Measurements from ENCODE around the gene MED26. TPM values are rescaled to one million over a fixed set of nuclear protein-coding genes. Genes with fewer than 3 reads are reported as not detected.

The MED26 gene
- total RNA-seq, 1 experiment from 2014 or later: 11.4 TPM

- no peak overlapping the region for H3K14ac ChIP-seq (ENCODE audit: insufficient read depth, low read length)
- no peak for TF ChIP-seq CTCF (conservative IDR thresholded peaks at IDR 0.05)
- peaks cover 55 to 77% (median 71%) of the 10 kb centered on the region in 3 experiments for H3K36me3 Mint-ChIP-seq (ENCODE audit: insufficient read depth in 1 of 3, low read depth in 3 of 3)
- no peak overlapping the region for H2AK5ac ChIP-seq (ENCODE audit: insufficient read length, low read length)
- H3K79me1 ChIP-seq (ENCODE audit: insufficient read depth, low read depth, low read length, poor library complexity, severe bottlenecking): peaks cover 10% of the 10 kb centered on the region
- no peaks in the 10 kb centered on the region for H3K27me3 Mint-ChIP-seq (ENCODE audit: low read depth)
- no peak overlapping the region for H4K91ac ChIP-seq (ENCODE audit: insufficient read length, low read depth, low read length)
- H3K23me2 ChIP-seq (ENCODE audit: insufficient read length, low read depth, low read length, poor library complexity, severe bottlenecking): peaks cover 5% of the 10 kb centered on the region
- H3K9me3 Mint-ChIP-seq: no peaks in the 10 kb centered on the region; a peak in 1 of 5 replicates
- no peak overlapping the region for H3K4me2 ChIP-seq (ENCODE audit: insufficient read depth, insufficient read length, low read length)
- H3K9me3 ChIP-seq (ENCODE audit: control insufficient read depth, low read depth, low read length): no peaks in the 10 kb centered on the region
- H3K27me3 ChIP-seq (ENCODE audit: insufficient read depth, low read length): no peaks in the 10 kb centered on the region
- DNase-seq: no peak
- H2BK12ac ChIP-seq (ENCODE audit: insufficient read length, low read depth, low read length): no peak overlapping the region
- H3K23ac ChIP-seq (ENCODE audit: insufficient read length, low read depth, low read length): no peak overlapping the region
- H3K56ac ChIP-seq (ENCODE audit: insufficient read length, low read depth, low read length): no peak overlapping the region
- H2BK20ac ChIP-seq (ENCODE audit: low read depth, low read length, poor library complexity, severe bottlenecking): no peak overlapping the region
- no peak overlapping the region for H2AFZ ChIP-seq (ENCODE audit: low read length)
- H3K4ac ChIP-seq (ENCODE audit: low read depth, low read length): no peak overlapping the region
- H3K4me1 ChIP-seq (ENCODE audit: insufficient read depth, low read length): no peaks in the 10 kb centered on the region
- peaks cover 10% of the 10 kb centered on the region; the same call in 1 of the 2 replicates for H3K79me2 ChIP-seq (ENCODE audit: insufficient read depth, low read length)
- H3K9ac ChIP-seq (ENCODE audit: extremely low read depth, insufficient read length, low read length): no peak overlapping the region
- 0 out of 4 replicates have a peak, but pooled peaks cover 0 to 5% of the 10 kb centered on the region in 2 experiments for H3K4me1 Mint-ChIP-seq
- no peak overlapping the region for H3T11ph ChIP-seq (ENCODE audit: low read length)
- no peak overlapping the region for H3K27ac ChIP-seq (ENCODE audit: insufficient read length, low read depth, low read length)
- no CpG with 5 or more reads among the region's 11 CpGs for WGBS (ENCODE audit: extremely low coverage, insufficient read length, low lambda C conversion rate)
- H3K4me3 Mint-ChIP-seq: no peak overlapping the region
- no peak overlapping the region for H2BK15ac ChIP-seq (ENCODE audit: low read depth, low read length)
- no peak overlapping the region for H3K18ac ChIP-seq (ENCODE audit: insufficient read length, low read depth, low read length)
- H4K20me1 ChIP-seq (ENCODE audit: control insufficient read depth, insufficient read depth, insufficient read length): no peaks in the 10 kb centered on the region
- no peak overlapping the region for H2BK5ac ChIP-seq (ENCODE audit: insufficient read length, low read length)
- no peak overlapping the region for H2BK120ac ChIP-seq (ENCODE audit: low read depth, low read length, poor library complexity, severe bottlenecking)
- H4K5ac ChIP-seq (ENCODE audit: insufficient read length, low read depth, low read length): no peak overlapping the region
- no peak overlapping the region for H3K27ac Mint-ChIP-seq
- H4K8ac ChIP-seq (replicated peaks; ENCODE audit: insufficient read length, low read depth, low read length): no peak overlapping the region
Measured at GRCh38 chr19:16655727-16656126, 27.7 kb upstream of the MED26 start.
